Small intestine (tissue), 7 donors: ENCODE data around the gene SETD4. TPM values are rescaled to one million over a fixed set of nuclear protein-coding genes. Genes with fewer than 3 reads are reported as not detected.

Experiments used
- DNase-seq, 2 donors: peaks; one replicate each; pipeline versions ENCODE4 v3.0.0 to v3.0.0-alpha.2; 2013
- FAIRE-seq: peaks from 2 replicates; lab custom pipeline; 2012; peaks lifted over from hg19 to GRCh38; lab: Jason Lieb, UNC
- H3K27ac ChIP-seq, 3 donors: one replicate each; pipeline ENCODE4 v1.5.1; 2013; ENCODE audit warnings: low read length in 2 of 3, mild to moderate bottlenecking in 2 of 3, control low read depth in 1 of 3, inconsistent platforms in 1 of 3, low read depth in 1 of 3, moderate library complexity in 1 of 3
- H3K27me3 ChIP-seq, 3 donors: one replicate each; pipeline ENCODE4 v1.6.1; 2013; ENCODE audit warnings: low read length in 3 of 3, inconsistent platforms in 1 of 3; ENCODE audit not compliant: control insufficient read depth in 3 of 3, insufficient read depth in 3 of 3
- H3K36me3 ChIP-seq, 3 donors: one replicate each; pipeline ENCODE4 v1.6.1; 2013; ENCODE audit warnings: low read length in 3 of 3, inconsistent platforms in 1 of 3, low read depth in 1 of 3, mild to moderate bottlenecking in 1 of 3, moderate library complexity in 1 of 3; ENCODE audit not compliant: control insufficient read depth in 3 of 3, insufficient read depth in 2 of 3
- H3K4me1 ChIP-seq, 3 donors: one replicate each; pipeline ENCODE4 v1.6.1; 2013; ENCODE audit warnings: low read length in 2 of 3, inconsistent platforms in 1 of 3, low read depth in 1 of 3, mild to moderate bottlenecking in 1 of 3, moderate library complexity in 1 of 3; ENCODE audit not compliant: control insufficient read depth in 3 of 3, insufficient read depth in 2 of 3
- H3K4me3 ChIP-seq, 3 donors: one replicate each; pipeline ENCODE4 v1.5.1; 2013; ENCODE audit warnings: low read length in 3 of 3, control low read depth in 1 of 3, inconsistent platforms in 1 of 3, low read depth in 1 of 3, mild to moderate bottlenecking in 1 of 3, moderate library complexity in 1 of 3
- H3K9me3 ChIP-seq, 2 donors: one replicate each; pipeline ENCODE4 v1.6.1; 2013; ENCODE audit warnings: low read depth in 1 of 2, low read length in 1 of 2; ENCODE audit not compliant: control insufficient read depth in 2 of 2, insufficient read depth in 1 of 2
- WGBS, 3 donors: extraction: QIAGEN DNeasy Blood & Tissue Kit; methylation state at CpG; one replicate each; pipeline ENCODE4 v1.1.7; 2013; 5-methylcytosine and 5-hydroxymethylcytosine counted together
- polyA plus RNA-seq, 4 donors: library from polyadenylated mRNA; stranded (reverse) in 3 of 4; unstranded in 1 of 4; fragments of 200-250 nt in 3 of 4; fragments of 120-200 nt in 1 of 4; gene quantifications; one replicate each; pipeline versions ENCODE4 v1.2.1 to v1.2.3, GENCODE V29; 2013
- donor health status: healthy with polysubstance abuse.
- donor health status: control.
- donor health status: control.
- donor health status: Bipolar disorder and iron deficiency.
- donor health status: healthy.

Gene SETD4
- polyA plus RNA-seq, 4 donors = 8.9 to 20.6 (median 15.1) TPM

GRCh38 chr21:36005018-36005417 lies 55.3 kb downstream of the SETD4 start:
- no peak for DNase-seq
- peak overlapping the region in 1 of 3 donors; percentile 48 for H3K27ac ChIP-seq

GRCh38 chr21:36004441-36004840 lies 55.9 kb downstream of the SETD4 start:
- H3K9me3 ChIP-seq = no peaks in the 10 kb centered on the region
- H3K4me1 ChIP-seq = no peaks in the 10 kb centered on the region
- no peak overlapping the region for H3K27ac ChIP-seq
- H3K4me3 ChIP-seq = no peak overlapping the region
- FAIRE-seq (no peak), DNase-seq (no peak)
- WGBS, 3 donors = 59 to 69% (median 68%) methylated on average over 6 of the region's 13 CpGs
- no peaks in the 10 kb centered on the region for H3K36me3 ChIP-seq
- no peaks in the 10 kb centered on the region for H3K27me3 ChIP-seq

More at GRCh38 chr21:36005018-36005417, 55.3 kb downstream of the SETD4 start:
- WGBS, 3 donors = 81 to 85% (median 83%) methylated on average over 9 to 17 of the region's 17 CpGs
- Histone ChIP-seq H3K36me3 (no peaks in the 10 kb centered on the region), H3K9me3 (no peaks in the 10 kb centered on the region), H3K4me3 (no peak overlapping the region), H3K27me3 (no peaks in the 10 kb centered on the region), H3K4me1 (no peaks in the 10 kb centered on the region)
- no peak for FAIRE-seq

- 95% methylated on average over 11 of the region's 11 CpGs for WGBS, 3 donors
- Histone ChIP-seq H3K4me1 (no peaks in the 10 kb centered on the region), H3K36me3 (no peaks in the 10 kb centered on the region), H3K27ac (no peak overlapping the region), H3K9me3 (no peaks in the 10 kb centered on the region), H3K4me3 (no peak overlapping the region), H3K27me3 (no peaks in the 10 kb centered on the region)
- DNase-seq (no peak), FAIRE-seq (no peak)
These were observed 56.5 kb downstream of the SETD4 start for GRCh38 chr21:36003776-36004175.

GRCh38 chr21:35996217-35996616 lies 64.1 kb downstream of the SETD4 start:
- no peak overlapping the region for H3K4me3 ChIP-seq
- H3K9me3 ChIP-seq = no peaks in the 10 kb centered on the region
- FAIRE-seq (no peak), DNase-seq (no peak)
- no peak overlapping the region for H3K27ac ChIP-seq
- no peaks in the 10 kb centered on the region for H3K4me1 ChIP-seq
- peaks cover 0 to 3% (median 0%) of the 10 kb centered on the region in 3 donors for H3K27me3 ChIP-seq
- no peaks in the 10 kb centered on the region for H3K36me3 ChIP-seq

- FAIRE-seq (no peak), DNase-seq (no peak)
- H3K4me3 ChIP-seq = no peak overlapping the region
- no peaks in the 10 kb centered on the region for H3K4me1 ChIP-seq
- H3K27me3 ChIP-seq = peaks cover 0 to 3% (median 0%) of the 10 kb centered on the region in 3 donors
- WGBS, 3 donors = 55 to 76% (median 72%) methylated on average over 4 of the region's 4 CpGs
- no peaks in the 10 kb centered on the region for H3K36me3 ChIP-seq
- H3K27ac ChIP-seq = no peak overlapping the region
- H3K9me3 ChIP-seq = no peaks in the 10 kb centered on the region
These were observed 64.7 kb downstream of the SETD4 start for GRCh38 chr21:35995522-35996088.

GRCh38 chr21:35994613-35995012 lies 65.7 kb downstream of the SETD4 start:
- DNase-seq = no peak
- 44 to 66% (median 54%) methylated on average over 4 of the region's 4 CpGs for WGBS, 3 donors
- no peak for FAIRE-seq
- no peak overlapping the region for H3K27ac ChIP-seq
- no peaks in the 10 kb centered on the region for H3K4me1 ChIP-seq
- H3K36me3 ChIP-seq = no peaks in the 10 kb centered on the region
- H3K4me3 ChIP-seq = no peak overlapping the region
- H3K27me3 ChIP-seq = peaks cover 0 to 3% (median 0%) of the 10 kb centered on the region in 3 donors
- H3K9me3 ChIP-seq = no peaks in the 10 kb centered on the region

GRCh38 chr21:35993875-35994490 lies 66.3 kb downstream of the SETD4 start:
- H3K27ac ChIP-seq = no peak overlapping the region
- H3K4me3 ChIP-seq = no peak overlapping the region
- WGBS, 3 donors = 52 to 72% (median 69%) methylated on average over 3 of the region's 3 CpGs
- DNase-seq (no peak), FAIRE-seq (no peak)
- no peaks in the 10 kb centered on the region for H3K36me3 ChIP-seq
- H3K4me1 ChIP-seq = no peaks in the 10 kb centered on the region
- H3K27me3 ChIP-seq = peaks cover 0 to 3% (median 0%) of the 10 kb centered on the region in 3 donors
- H3K9me3 ChIP-seq = no peaks in the 10 kb centered on the region

- no peaks in the 10 kb centered on the region for H3K9me3 ChIP-seq
- WGBS, 3 donors = 80 to 90% (median 85%) methylated on average over 6 of the region's 6 CpGs
- H3K4me3 ChIP-seq = no peak overlapping the region
- H3K27me3 ChIP-seq = peaks cover 0 to 3% (median 0%) of the 10 kb centered on the region in 3 donors
- DNase-seq = no peak
- H3K27ac ChIP-seq = no peak overlapping the region
- FAIRE-seq = no peak
- no peaks in the 10 kb centered on the region for H3K4me1 ChIP-seq
- no peaks in the 10 kb centered on the region for H3K36me3 ChIP-seq
These were observed 69.2 kb downstream of the SETD4 start for GRCh38 chr21:35991131-35991530.
